ENCODE data around the gene DCAF8L2. TPM values are rescaled to one million over a fixed set of nuclear protein-coding genes. Genes with fewer than 3 reads are reported as not detected.
"Not testable (repeated sequence)": the region's sequence is repeated elsewhere in the genome, so short reads cannot be mapped to it uniquely, and the experiment has no call there.

Gene DCAF8L2
- total RNA-seq, 1 donor from 2014 or later = 0.29 TPM

DNA sequence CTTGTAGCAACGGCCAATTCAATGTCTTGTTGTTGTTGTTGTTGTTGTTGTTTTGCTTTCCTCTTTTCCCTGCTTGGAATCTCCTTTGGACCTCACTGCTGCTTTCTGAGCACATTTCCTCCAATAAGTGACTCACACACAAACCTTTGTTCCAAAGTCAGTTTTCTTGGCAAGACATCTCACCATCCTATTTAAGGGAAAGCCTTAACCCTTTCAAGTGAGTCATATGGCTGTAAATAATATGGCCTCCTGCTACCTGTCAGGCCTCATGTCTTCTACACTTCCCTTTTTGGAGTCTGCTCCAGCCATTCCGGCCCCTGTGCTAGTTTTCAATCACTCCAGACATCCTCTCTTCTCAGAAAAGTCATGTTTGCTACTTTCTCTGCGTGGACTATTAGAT is 138.1 kb downstream of the DCAF8L2 start:
- H3K27ac Mint-ChIP-seq = no peak overlapping the region
- H3K4me3 Mint-ChIP-seq (ENCODE audit: low read depth) = no peak overlapping the region
- no peak for DNase-seq (ENCODE audit: low spot score, unreplicated experiment)
- no peaks in the 10 kb centered on the region for H3K27me3 Mint-ChIP-seq
- no peaks in the 10 kb centered on the region for H3K36me3 Mint-ChIP-seq (ENCODE audit: insufficient read depth)
- H3K4me1 Mint-ChIP-seq (ENCODE audit: low read depth) = no peaks in the 10 kb centered on the region
- TF ChIP-seq, protein P1, sequence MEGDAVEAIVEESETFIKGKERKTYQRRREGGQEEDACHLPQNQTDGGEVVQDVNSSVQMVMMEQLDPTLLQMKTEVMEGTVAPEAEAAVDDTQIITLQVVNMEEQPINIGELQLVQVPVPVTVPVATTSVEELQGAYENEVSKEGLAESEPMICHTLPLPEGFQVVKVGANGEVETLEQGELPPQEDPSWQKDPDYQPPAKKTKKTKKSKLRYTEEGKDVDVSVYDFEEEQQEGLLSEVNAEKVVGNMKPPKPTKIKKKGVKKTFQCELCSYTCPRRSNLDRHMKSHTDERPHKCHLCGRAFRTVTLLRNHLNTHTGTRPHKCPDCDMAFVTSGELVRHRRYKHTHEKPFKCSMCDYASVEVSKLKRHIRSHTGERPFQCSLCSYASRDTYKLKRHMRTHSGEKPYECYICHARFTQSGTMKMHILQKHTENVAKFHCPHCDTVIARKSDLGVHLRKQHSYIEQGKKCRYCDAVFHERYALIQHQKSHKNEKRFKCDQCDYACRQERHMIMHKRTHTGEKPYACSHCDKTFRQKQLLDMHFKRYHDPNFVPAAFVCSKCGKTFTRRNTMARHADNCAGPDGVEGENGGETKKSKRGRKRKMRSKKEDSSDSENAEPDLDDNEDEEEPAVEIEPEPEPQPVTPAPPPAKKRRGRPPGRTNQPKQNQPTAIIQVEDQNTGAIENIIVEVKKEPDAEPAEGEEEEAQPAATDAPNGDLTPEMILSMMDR (IDR thresholded peaks at IDR 0.05; ENCODE audit: unreplicated experiment) = no peak
- H3K9me3 Mint-ChIP-seq (ENCODE audit: low read depth) = peaks cover 12% of the 10 kb centered on the region

DNA sequence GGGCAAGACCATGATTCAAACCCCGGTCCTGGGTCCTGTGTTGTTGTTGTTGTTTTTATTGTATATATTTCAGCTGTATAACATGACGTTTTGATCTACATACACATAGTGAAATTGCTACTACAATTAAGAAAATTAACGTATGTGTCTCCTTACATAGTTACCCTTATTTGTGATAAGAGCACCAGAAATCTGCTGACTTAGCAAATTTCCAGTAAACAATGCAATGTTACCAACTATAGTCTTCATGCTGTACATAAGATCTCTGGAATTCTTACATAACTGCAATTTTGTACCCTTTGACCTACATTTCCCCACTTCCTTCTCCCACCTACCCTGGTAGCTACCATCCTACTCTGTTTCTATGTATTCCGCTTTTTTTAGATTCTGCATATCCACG is 141.8 kb downstream of the DCAF8L2 start:
- Mint-ChIP-seq H3K4me1 (ENCODE audit: low read depth) (no peaks in the 10 kb centered on the region), H3K36me3 (ENCODE audit: insufficient read depth) (no peaks in the 10 kb centered on the region), H3K4me3 (ENCODE audit: low read depth) (no peak overlapping the region), H3K9me3 (ENCODE audit: low read depth) (peaks cover 16% of the 10 kb centered on the region), H3K27ac (no peak overlapping the region), H3K27me3 (no peaks in the 10 kb centered on the region)
- TF ChIP-seq, protein P1 (IDR thresholded peaks at IDR 0.05; ENCODE audit: unreplicated experiment) = no peak
- no peak for DNase-seq (ENCODE audit: low spot score, unreplicated experiment)

DNA sequence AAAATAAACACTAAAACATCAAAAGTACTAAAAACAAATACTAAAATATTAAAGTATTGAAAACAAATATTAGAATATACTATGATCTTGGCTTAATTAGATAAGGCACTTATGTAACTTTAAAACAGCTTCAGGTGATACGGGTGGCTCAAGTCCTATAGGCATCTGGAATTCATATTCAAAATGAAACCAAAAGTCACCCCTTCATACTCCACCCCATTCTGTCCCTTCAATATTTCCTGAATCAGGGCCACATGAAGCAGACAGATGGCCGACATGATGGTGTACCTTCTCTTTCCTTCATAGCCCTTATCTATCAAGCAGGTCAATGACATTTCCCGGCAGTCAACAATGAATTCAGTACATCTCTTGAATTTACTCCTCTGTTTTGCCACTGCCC is 145.8 kb downstream of the DCAF8L2 start:
- Mint-ChIP-seq H3K27me3 (no peaks in the 10 kb centered on the region), H3K4me3 (ENCODE audit: low read depth) (no peak overlapping the region), H3K36me3 (ENCODE audit: insufficient read depth) (no peaks in the 10 kb centered on the region), H3K4me1 (ENCODE audit: low read depth) (no peaks in the 10 kb centered on the region), H3K27ac (no peak overlapping the region), H3K9me3 (ENCODE audit: low read depth) (peaks cover 17% of the 10 kb centered on the region)
- DNase-seq (ENCODE audit: low spot score, unreplicated experiment) = no peak
- TF ChIP-seq, protein P1 (IDR thresholded peaks at IDR 0.05; ENCODE audit: unreplicated experiment) = no peak

DNA sequence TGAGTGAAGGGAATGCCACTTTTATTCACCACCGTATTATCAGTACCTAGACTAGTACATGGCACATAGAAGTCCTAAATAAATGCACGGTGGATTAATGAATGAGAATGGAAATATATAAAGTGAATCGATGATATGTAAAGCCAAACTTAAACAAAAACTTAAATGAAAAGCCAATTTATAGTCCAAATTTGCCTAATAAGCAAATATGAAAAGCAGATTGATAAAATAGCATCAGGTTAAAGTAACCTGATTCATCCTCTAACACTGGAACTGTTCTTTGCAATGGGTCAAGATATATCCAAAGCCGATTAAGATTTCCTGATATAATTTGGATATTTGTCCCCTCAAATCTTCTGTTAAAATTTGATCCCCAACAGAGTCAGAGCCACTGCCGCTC is 150.8 kb downstream of the DCAF8L2 start:
- no peaks in the 10 kb centered on the region for H3K36me3 Mint-ChIP-seq (ENCODE audit: insufficient read depth)
- peaks cover 6% of the 10 kb centered on the region for H3K9me3 Mint-ChIP-seq (ENCODE audit: low read depth)
- no peak overlapping the region for H3K4me3 Mint-ChIP-seq (ENCODE audit: low read depth)
- DNase-seq (ENCODE audit: low spot score, unreplicated experiment) = no peak
- H3K4me1 Mint-ChIP-seq (ENCODE audit: low read depth) = no peaks in the 10 kb centered on the region
- no peaks in the 10 kb centered on the region for H3K27me3 Mint-ChIP-seq
- TF ChIP-seq, protein P1 (IDR thresholded peaks at IDR 0.05; ENCODE audit: unreplicated experiment) = no peak
- H3K27ac Mint-ChIP-seq = no peak overlapping the region

DNA sequence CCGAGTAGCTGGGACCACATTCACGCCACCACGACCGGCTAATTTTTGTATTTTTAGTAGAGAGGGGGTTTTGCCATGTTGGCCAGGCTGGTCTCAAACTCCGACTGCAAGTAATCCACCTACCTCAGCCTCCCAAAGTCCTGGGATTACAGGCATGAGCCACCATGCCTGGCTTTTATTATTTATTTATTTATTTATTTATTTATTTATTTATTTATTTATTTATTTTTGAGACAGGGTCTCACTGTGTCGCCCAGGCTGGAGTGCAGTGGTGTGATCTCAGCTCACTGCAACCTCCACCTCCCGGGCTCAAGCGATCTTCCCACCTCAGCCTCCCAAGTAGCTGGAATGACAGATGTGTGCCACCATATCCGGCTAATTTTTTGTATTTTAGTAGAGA is 153.4 kb downstream of the DCAF8L2 start:
- H3K9me3 Mint-ChIP-seq (ENCODE audit: low read depth) = peaks cover 12% of the 10 kb centered on the region
- DNase-seq (ENCODE audit: low spot score, unreplicated experiment); H3K27ac Mint-ChIP-seq; H3K27me3 Mint-ChIP-seq; H3K4me3 Mint-ChIP-seq (ENCODE audit: low read depth); H3K4me1 Mint-ChIP-seq (ENCODE audit: low read depth); H3K36me3 Mint-ChIP-seq (ENCODE audit: insufficient read depth): not testable (repeated sequence)

DNA sequence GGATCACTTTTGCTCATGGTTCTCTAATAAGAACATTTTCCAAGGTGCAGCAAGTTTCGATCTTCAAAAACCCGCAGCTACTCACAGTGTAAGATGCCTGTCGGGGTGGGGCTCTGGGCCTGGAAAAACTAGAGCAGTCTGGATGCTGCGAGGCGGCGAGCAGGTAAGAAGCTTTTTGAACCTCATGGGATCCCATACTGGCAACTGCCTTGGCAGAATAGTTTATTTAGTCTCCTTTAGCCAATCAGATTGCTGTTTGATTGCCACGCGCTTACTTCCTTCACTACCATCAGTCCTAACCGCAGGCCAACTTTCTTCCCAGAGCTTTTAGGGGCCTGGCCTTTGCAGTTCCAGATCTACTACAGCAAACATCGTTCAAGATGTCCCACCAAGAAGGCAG is 156.4 kb downstream of the DCAF8L2 start:
- Mint-ChIP-seq H3K4me1 (ENCODE audit: low read depth) (no peaks in the 10 kb centered on the region), H3K4me3 (ENCODE audit: low read depth) (no peak overlapping the region), H3K27ac (no peak overlapping the region), H3K36me3 (ENCODE audit: insufficient read depth) (no peaks in the 10 kb centered on the region), H3K9me3 (ENCODE audit: low read depth) (peaks cover 14% of the 10 kb centered on the region), H3K27me3 (no peaks in the 10 kb centered on the region)
- TF ChIP-seq, protein P1 (IDR thresholded peaks at IDR 0.05; ENCODE audit: unreplicated experiment) = no peak
- DNase-seq (ENCODE audit: low spot score, unreplicated experiment) = no peak

DNA sequence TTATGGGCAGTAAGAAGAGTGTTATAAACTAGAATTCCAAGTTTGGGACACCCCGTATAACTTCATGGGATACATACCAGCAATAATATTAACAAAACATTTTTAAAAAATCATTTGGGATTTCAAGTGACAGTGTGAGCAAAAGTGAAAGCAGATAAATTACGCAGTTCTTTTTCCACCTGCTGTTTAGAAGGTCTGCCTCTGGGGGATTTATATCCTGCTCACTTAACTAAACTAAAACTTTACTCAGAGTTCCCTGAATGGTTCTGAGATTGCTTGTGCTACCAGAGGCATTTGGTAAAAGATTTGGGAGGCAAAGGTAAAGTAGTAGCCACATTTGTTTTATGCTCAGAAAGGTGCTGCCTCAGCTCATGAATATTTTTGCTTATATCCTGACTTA is 160.2 kb downstream of the DCAF8L2 start:
- DNase-seq (ENCODE audit: low spot score, unreplicated experiment); H3K4me3 Mint-ChIP-seq (ENCODE audit: low read depth); H3K4me1 Mint-ChIP-seq (ENCODE audit: low read depth); H3K36me3 Mint-ChIP-seq (ENCODE audit: insufficient read depth); H3K27ac Mint-ChIP-seq; H3K27me3 Mint-ChIP-seq: not testable (repeated sequence)
- H3K9me3 Mint-ChIP-seq (ENCODE audit: low read depth) = peaks cover 22% of the 10 kb centered on the region

Measured in progenitor cell of endocrine pancreas (in vitro differentiated cells).